H9 (cell line): ENCODE measurements around the gene TLR3. TPM values are rescaled to one million over a fixed set of nuclear protein-coding genes. Genes with fewer than 3 reads are reported as not detected.

Experiments
- DNase-seq: peaks from one replicate; pipeline ENCODE4 v3.0.0-alpha.2; 2017
- H2AFZ ChIP-seq: one replicate; pipeline ENCODE4 v1.6.1; 2013; ENCODE audit warnings: mild to moderate bottlenecking, low read length, control low read depth, moderate library complexity
- H2AK5ac ChIP-seq: 2 replicates; pipeline ENCODE4 v1.6.1; 2013; ENCODE audit warnings: low read length, control low read depth, mixed read lengths; ENCODE audit not compliant: insufficient read length
- H2BK120ac ChIP-seq: one replicate; pipeline ENCODE4 v1.6.1; 2013; ENCODE audit warnings: low read depth, mild to moderate bottlenecking, low read length, control low read depth, inconsistent platforms; ENCODE audit not compliant: poor library complexity, severe bottlenecking
- H2BK12ac ChIP-seq: 2 replicates; pipeline ENCODE4 v1.6.1; 2013; ENCODE audit warnings: low read length, control low read depth, mixed read lengths, low read depth; ENCODE audit not compliant: insufficient read length
- H2BK15ac ChIP-seq: 2 replicates; pipeline ENCODE4 v1.6.1; 2013; ENCODE audit warnings: low read depth, low read length, control low read depth
- H2BK20ac ChIP-seq: one replicate; pipeline ENCODE4 v1.6.1; 2013; ENCODE audit warnings: low read depth, mild to moderate bottlenecking, low read length, control low read depth, inconsistent platforms; ENCODE audit not compliant: poor library complexity, severe bottlenecking
- H2BK5ac ChIP-seq: 2 replicates; pipeline ENCODE4 v1.6.1; 2013; ENCODE audit warnings: low read length, control low read depth, mixed read lengths; ENCODE audit not compliant: insufficient read length
- H3K14ac ChIP-seq: 2 replicates; pipeline ENCODE4 v1.6.1; 2013; ENCODE audit warnings: low read length, control low read depth; ENCODE audit not compliant: insufficient read depth
- H3K18ac ChIP-seq: 2 replicates; pipeline ENCODE4 v1.6.1; 2013; ENCODE audit warnings: low read depth, mild to moderate bottlenecking, mixed read lengths, low read length, control low read depth; ENCODE audit not compliant: insufficient read length
- H3K23ac ChIP-seq: 2 replicates; pipeline ENCODE4 v1.6.1; 2013; ENCODE audit warnings: low read length, control low read depth, mixed read lengths, low read depth; ENCODE audit not compliant: insufficient read length
- H3K23me2 ChIP-seq: 2 replicates; pipeline ENCODE4 v1.6.1; 2013; ENCODE audit warnings: low read depth, mild to moderate bottlenecking, mixed read lengths, low read length, control low read depth; ENCODE audit not compliant: insufficient read length, poor library complexity, severe bottlenecking
- H3K27ac ChIP-seq: 2 replicates; pipeline ENCODE4 v1.5.1; 2013; ENCODE audit warnings: low read length, control low read depth, mixed read lengths, low read depth; ENCODE audit not compliant: insufficient read length
- H3K27me3 ChIP-seq: 2 replicates; pipeline ENCODE4 v1.6.1; 2013; ENCODE audit warnings: low read length, control low read depth, inconsistent platforms; ENCODE audit not compliant: insufficient read depth
- H3K4ac ChIP-seq: 2 replicates; pipeline ENCODE4 v1.6.1; 2013; ENCODE audit warnings: low read depth, mild to moderate bottlenecking, control low read depth, inconsistent platforms, low read length, moderate library complexity
- H3K4me1 ChIP-seq: 2 replicates; pipeline ENCODE4 v1.6.1; 2013; ENCODE audit warnings: low read length, control low read depth, inconsistent platforms; ENCODE audit not compliant: insufficient read depth
- H3K4me2 ChIP-seq: 2 replicates; pipeline ENCODE4 v1.6.1; 2013; ENCODE audit warnings: low read length, control low read depth, mixed read lengths; ENCODE audit not compliant: insufficient read length, insufficient read depth
- H3K56ac ChIP-seq: 2 replicates; pipeline ENCODE4 v1.6.1; 2013; ENCODE audit warnings: low read depth, mild to moderate bottlenecking, mixed read lengths, low read length, control low read depth; ENCODE audit not compliant: insufficient read length
- H3K79me1 ChIP-seq: 2 replicates; pipeline ENCODE4 v1.6.1; 2013; ENCODE audit warnings: low read depth, mild to moderate bottlenecking, moderate library complexity, low read length, control low read depth, inconsistent platforms; ENCODE audit not compliant: insufficient read depth, poor library complexity, severe bottlenecking
- H3K79me2 ChIP-seq: 2 replicates; pipeline ENCODE4 v1.6.1; 2013; ENCODE audit warnings: low read length, control low read depth, inconsistent platforms; ENCODE audit not compliant: insufficient read depth
- H3K9ac ChIP-seq: 2 replicates; pipeline ENCODE4 v1.6.1; 2013; ENCODE audit warnings: low read length, control low read depth, mixed read lengths; ENCODE audit not compliant: insufficient read length; ENCODE audit errors: extremely low read depth
- H3K9me3 ChIP-seq: one replicate; pipeline ENCODE4 v1.6.1; 2013; ENCODE audit warnings: low read depth, low read length, inconsistent platforms; ENCODE audit not compliant: control insufficient read depth
- H3T11ph ChIP-seq: one replicate; pipeline ENCODE4 v1.6.1; 2013; ENCODE audit warnings: mild to moderate bottlenecking, low read length, control low read depth, inconsistent platforms
- H4K20me1 ChIP-seq: one replicate; pipeline ENCODE4 v1.6.1; 2013; ENCODE audit not compliant: control insufficient read depth, insufficient read length, insufficient read depth
- H4K5ac ChIP-seq: 2 replicates; pipeline ENCODE4 v1.6.1; 2013; ENCODE audit warnings: low read depth, mild to moderate bottlenecking, mixed read lengths, low read length, control low read depth; ENCODE audit not compliant: insufficient read length
- H4K8ac ChIP-seq: replicated peaks from 2 replicates; pipeline ENCODE4 v1.6.1; 2013; ENCODE audit warnings: low read length, control low read depth, mixed read lengths, low read depth; ENCODE audit not compliant: insufficient read length
- H4K91ac ChIP-seq: 2 replicates; pipeline ENCODE4 v1.6.1; 2013; ENCODE audit warnings: low read depth, mild to moderate bottlenecking, moderate library complexity, mixed read lengths, low read length, control low read depth; ENCODE audit not compliant: insufficient read length
- H3K27ac Mint-ChIP-seq, 3 experiments: 2 replicates in 2 of 3; 3 replicates in 1 of 3; pipeline ENCODE4 v1.8.0; 2020 to 2021; ENCODE audit warnings: mixed read lengths in 3 of 3, mild to moderate bottlenecking in 1 of 3, moderate library complexity in 1 of 3
- H3K27me3 Mint-ChIP-seq: 2 replicates; pipeline ENCODE4 v1.8.0; 2021; ENCODE audit warnings: low read depth, mild to moderate bottlenecking, moderate library complexity, mixed read lengths
- H3K36me3 Mint-ChIP-seq, 3 experiments: 2 replicates in 2 of 3; 3 replicates in 1 of 3; pipeline ENCODE4 v1.8.0; 2020 to 2021; ENCODE audit warnings: low read depth in 3 of 3, mixed read lengths in 3 of 3; ENCODE audit not compliant: insufficient read depth in 1 of 3
- H3K4me1 Mint-ChIP-seq, 2 experiments: 2 replicates each; pipeline ENCODE4 v1.8.0; 2020; ENCODE audit warnings: mixed read lengths in 2 of 2
- H3K4me3 Mint-ChIP-seq, 2 experiments: 2 replicates in 1 of 2; 3 replicates in 1 of 2; pipeline ENCODE4 v1.8.0; 2020 to 2021; ENCODE audit warnings: mild to moderate bottlenecking in 2 of 2, mixed read lengths in 2 of 2, moderate library complexity in 1 of 2
- H3K9me3 Mint-ChIP-seq, 2 experiments: 2 replicates in 1 of 2; 3 replicates in 1 of 2; pipeline ENCODE4 v1.8.0; 2020; ENCODE audit warnings: mild to moderate bottlenecking in 2 of 2, mixed read lengths in 2 of 2, moderate library complexity in 1 of 2
- CTCF ChIP-seq: fragments of 200-600 bp; sonication (generic); conservative IDR thresholded peaks from 3 replicates; pipeline ENCODE4 v1.8.0; 2021; ENCODE audit warnings: antibody characterized with exemption, mild to moderate bottlenecking
- WGBS: extraction: QIAGEN DNeasy Blood & Tissue Kit; methylation state at CpG from one replicate; pipeline ENCODE4 v1.1.7; 2013; ENCODE audit warnings: missing lambda C conversion rate, low lambda C conversion rate, mixed read lengths; ENCODE audit not compliant: insufficient read length; ENCODE audit errors: extremely low coverage; 5-methylcytosine and 5-hydroxymethylcytosine counted together
- total RNA-seq: library from RNA; stranded (reverse); gene quantifications from 2 replicates; pipeline ENCODE4 v1.2.1, GENCODE V29; 2021

Gene TLR3
- total RNA-seq, 1 experiment from 2014 or later = 0.92 TPM

- Histone ChIP-seq H3K56ac (no peak overlapping the region), H3T11ph (no peak overlapping the region), H3K23me2 (no peaks in the 10 kb centered on the region), H2AFZ (no peak overlapping the region), H2BK15ac (no peak overlapping the region), H2BK20ac (no peak overlapping the region), H3K23ac (no peak overlapping the region), H4K5ac (no peak overlapping the region), H3K4ac (no peak overlapping the region), H4K91ac (no peak overlapping the region), H2AK5ac (no peak overlapping the region), H3K4me2 (no peak overlapping the region), H3K79me1 (no peaks in the 10 kb centered on the region), H3K27ac (no peak overlapping the region), H3K27me3 (no peaks in the 10 kb centered on the region), H3K79me2 (no peaks in the 10 kb centered on the region), H2BK120ac (no peak overlapping the region), H3K9me3 (no peaks in the 10 kb centered on the region), H3K18ac (no peak overlapping the region), H2BK12ac (no peak overlapping the region), H3K14ac (no peak overlapping the region), H4K20me1 (no peaks in the 10 kb centered on the region), H2BK5ac (no peak overlapping the region), H3K9ac (no peak overlapping the region), H4K8ac (no peak overlapping the region), H3K4me1 (peaks cover 4% of the 10 kb centered on the region; the same call in 1 of the 2 replicates)
- TF ChIP-seq CTCF = no peak
- Mint-ChIP-seq H3K27ac (peak overlapping the region in 2 of 3 experiments; percentile 25 to 38; a peak in 3 of 7 replicates), H3K27me3 (peaks cover 2% of the 10 kb centered on the region; the same call in 1 of the 2 replicates), H3K36me3 (peaks cover 0 to 16% (median 2%) of the 10 kb centered on the region in 3 experiments; a peak in 3 of 7 replicates), H3K9me3 (peaks cover 0 to 2% of the 10 kb centered on the region in 2 experiments; a peak in 2 of 5 replicates), H3K4me1 (peaks cover 29 to 39% of the 10 kb centered on the region in 2 experiments), H3K4me3 (peak overlapping the region in 1 of 2 experiments; percentile 28; a peak in 1 of 5 replicates)
- no CpG with 5 or more reads among the region's 9 CpGs for WGBS
- no peak for DNase-seq
Measured at GRCh38 chr4:186079694-186080093, 10.7 kb downstream of the TLR3 start.
